Uterus (tissue), 4 donors: ENCODE measurements around the gene OMD. TPM values are rescaled to one million over a fixed set of nuclear protein-coding genes. Genes with fewer than 3 reads are reported as not detected.
A peak's percentile ranks its signal among the peaks of the same experiment; 100 is the strongest.

Source experiments
- DNase-seq, 2 donors: peaks; one replicate each; pipeline ENCODE4 v3.0.0-alpha.2; 2019 to 2020
- H3K27ac ChIP-seq, 2 donors: fragments of 200-600 bp; sonication (generic); 1 replicate in 1 of 2; 2 replicates in 1 of 2; pipeline ENCODE4 v1.5.1; 2016 to 2018
- H3K27me3 ChIP-seq, 2 donors: fragments of 200-600 bp; sonication (generic); one replicate each; pipeline ENCODE4 v1.5.1; 2018 to 2019; ENCODE audit warnings: control low read depth in 1 of 2
- H3K36me3 ChIP-seq, 2 donors: fragments of 200-600 bp; sonication (generic); one replicate each; pipeline ENCODE4 v1.5.1; 2019; ENCODE audit warnings: control low read depth in 1 of 2
- H3K4me1 ChIP-seq, 2 donors: fragments of 200-600 bp; sonication (generic); one replicate each; pipeline ENCODE4 v1.5.1; 2018 to 2019; ENCODE audit warnings: control low read depth in 1 of 2
- H3K4me3 ChIP-seq, 2 donors: fragments of 200-600 bp; sonication (generic); 1 replicate in 1 of 2; 2 replicates in 1 of 2; pipeline ENCODE4 v1.5.1; 2018 to 2019; ENCODE audit warnings: mild to moderate bottlenecking in 1 of 2
- H3K9me3 ChIP-seq, 2 donors: fragments of 200-600 bp; sonication (generic); one replicate each; pipeline ENCODE4 v1.5.1; 2019; ENCODE audit warnings: control low read depth in 1 of 2
- CTCF ChIP-seq, 4 experiments: fragments of 200-600 bp in 2 of 4; fragments of 450-650 bp in 2 of 4; sonication (generic) in 2 of 4; IDR thresholded peaks; one replicate each; pipeline ENCODE4 v1.5.1; 2016 to 2019; ENCODE audit warnings: antibody characterized with exemption in 4 of 4, mild to moderate bottlenecking in 2 of 4, moderate library complexity in 1 of 4
- POLR2A ChIP-seq, 2 donors: fragments of 450-650 bp; IDR thresholded peaks; one replicate each; pipeline ENCODE4 v1.6.1; 2016; ENCODE audit warnings: antibody characterized with exemption in 2 of 2, mild to moderate bottlenecking in 1 of 2, moderate library complexity in 1 of 2
- intact Hi-C: fragments of 100-400 bp; cut with DNase I; formaldehyde crosslinking; loops from one replicate; pipeline ENCODE4 v1.15.1; 2023; ENCODE audit warnings: low total_unique reads
- total RNA-seq, 4 donors: library from RNA; depleted of rRNA in 3 of 4; stranded (reverse); fragments of >200 nt in 3 of 4; gene quantifications; one replicate each; pipeline versions ENCODE4 v1.1.0 to v1.2.4, GENCODE V29; 2014 to 2023
- donor health status: DM: yes; HTN: yes; CAD: no.

The OMD gene
- total RNA-seq, 4 donors from 2014 or later = 8.5 to 24.4 (median 11.1) TPM

GRCh38 chr9:92463387-92463786 is 39.1 kb upstream of the OMD start:
- Histone ChIP-seq H3K27me3 (no peaks in the 10 kb centered on the region), H3K9me3 (no peaks in the 10 kb centered on the region), H3K27ac (peak overlapping the region; percentile 93 to 95), H3K4me1 (peaks cover 0 to 14% of the 10 kb centered on the region in 2 donors), H3K36me3 (no peaks in the 10 kb centered on the region), H3K4me3 (no peak overlapping the region)
- intact Hi-C loops = no loop called here
- TF ChIP-seq CTCF (IDR thresholded peaks at IDR 0.05) (no peak), POLR2A (IDR thresholded peaks at IDR 0.05) (no peak)
- DNase-seq = no peak

DNA sequence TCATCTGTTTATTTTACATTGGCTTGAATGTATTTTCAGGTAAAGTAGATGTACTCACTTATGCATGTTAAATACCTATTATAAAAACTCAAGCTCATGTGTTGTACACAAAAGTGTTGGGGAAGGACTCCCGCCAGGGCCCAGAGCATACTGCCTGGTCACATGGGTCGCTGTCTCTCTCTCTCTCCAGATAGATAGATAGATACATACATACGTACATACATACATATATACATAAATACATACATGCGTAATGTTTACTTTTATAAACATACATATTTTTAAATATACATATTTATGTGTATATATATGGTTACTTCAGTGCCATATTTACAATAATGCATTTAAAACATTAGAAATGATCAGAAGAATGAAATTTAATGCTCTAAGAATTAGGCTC is 33.3 kb upstream of the OMD start:
- Histone ChIP-seq H3K4me1 (peaks cover 0 to 1% of the 10 kb centered on the region in 2 donors), H3K36me3 (no peaks in the 10 kb centered on the region), H3K4me3 (no peak overlapping the region), H3K9me3 (no peaks in the 10 kb centered on the region), H3K27me3 (no peaks in the 10 kb centered on the region), H3K27ac (peak overlapping the region; percentile 9 to 49)
- DNase-seq = no peak
- TF ChIP-seq POLR2A (IDR thresholded peaks at IDR 0.05) = no peak
- no peak for TF ChIP-seq CTCF (IDR thresholded peaks at IDR 0.05)
- intact Hi-C loops = no loop called here

GRCh38 chr9:92455217-92455616 is 30.9 kb upstream of the OMD start:
- no peak for DNase-seq
- no peak overlapping the region for H3K27ac ChIP-seq
- no peaks in the 10 kb centered on the region for H3K9me3 ChIP-seq
- H3K27me3 ChIP-seq = no peaks in the 10 kb centered on the region
- TF ChIP-seq POLR2A (IDR thresholded peaks at IDR 0.05) (no peak), CTCF (IDR thresholded peaks at IDR 0.05) (no peak)
- no peaks in the 10 kb centered on the region for H3K36me3 ChIP-seq
- intact Hi-C loops = no loop called here
- no peaks in the 10 kb centered on the region for H3K4me1 ChIP-seq
- H3K4me3 ChIP-seq = no peak overlapping the region

- TF ChIP-seq POLR2A (IDR thresholded peaks at IDR 0.05) (no peak), CTCF (IDR thresholded peaks at IDR 0.05) (no peak)
- H3K4me3 ChIP-seq = no peak overlapping the region
- no peak overlapping the region for H3K27ac ChIP-seq
- no peak for DNase-seq
- intact Hi-C loops = loop anchor here (10.0 kb wide), 1 partner anchor 312 kb away; no protein-coding TSS in a partner anchor
- H3K4me1 ChIP-seq = no peaks in the 10 kb centered on the region
- H3K27me3 ChIP-seq = no peaks in the 10 kb centered on the region
- no peaks in the 10 kb centered on the region for H3K9me3 ChIP-seq
- H3K36me3 ChIP-seq = no peaks in the 10 kb centered on the region
Measured at GRCh38 chr9:92446536-92446935, 22.3 kb upstream of the OMD start.

DNA sequence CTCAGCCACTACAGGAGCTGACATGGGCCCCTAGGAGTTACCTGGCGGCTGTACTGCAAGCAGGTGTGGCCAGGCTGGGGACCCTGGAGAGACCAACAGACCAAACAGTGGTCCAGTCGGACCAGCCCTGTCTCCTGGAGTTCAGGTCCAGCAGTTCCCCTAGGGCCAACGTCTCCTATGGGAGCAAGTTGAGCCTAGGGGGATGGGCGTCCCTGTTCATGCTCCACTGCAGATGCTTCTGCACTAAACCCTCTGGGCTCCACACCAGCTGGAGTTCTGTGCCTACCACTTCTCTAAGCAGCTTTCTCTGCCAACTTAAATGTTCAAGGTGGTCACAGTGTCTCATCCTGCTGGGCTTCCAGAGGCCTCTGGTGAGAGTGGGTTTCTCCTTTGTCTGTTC is 20.6 kb upstream of the OMD start:
- H3K36me3 ChIP-seq = no peaks in the 10 kb centered on the region
- intact Hi-C loops = loop anchor here (10.0 kb wide), 1 partner anchor 310 kb away; no protein-coding TSS in a partner anchor
- TF ChIP-seq CTCF (IDR thresholded peaks at IDR 0.05) (no peak), POLR2A (IDR thresholded peaks at IDR 0.05) (no peak)
- no peak overlapping the region for H3K27ac ChIP-seq
- DNase-seq = no peak
- no peaks in the 10 kb centered on the region for H3K9me3 ChIP-seq
- no peak overlapping the region for H3K4me3 ChIP-seq
- H3K4me1 ChIP-seq = no peaks in the 10 kb centered on the region
- no peaks in the 10 kb centered on the region for H3K27me3 ChIP-seq
